ENCODE results near the gene S100A16.

DNA sequence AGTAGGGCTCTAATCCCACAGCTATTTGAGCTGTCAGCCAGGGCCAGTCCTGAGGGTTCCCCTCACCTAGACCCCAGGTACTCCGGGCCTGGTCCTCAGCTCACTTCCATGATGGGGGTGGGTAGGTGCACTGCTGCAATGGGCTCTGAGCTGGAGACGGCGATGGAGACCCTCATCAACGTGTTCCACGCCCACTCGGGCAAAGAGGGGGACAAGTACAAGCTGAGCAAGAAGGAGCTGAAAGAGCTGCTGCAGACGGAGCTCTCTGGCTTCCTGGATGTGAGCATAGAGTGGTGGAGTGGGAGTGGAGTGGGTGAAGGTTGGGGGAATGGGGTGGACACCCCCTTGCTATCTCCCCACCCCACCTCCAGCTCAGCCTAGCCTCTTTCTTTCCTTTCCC, 17.4 kb upstream of the S100A16 start:
- TF ChIP-seq SMC3 (IDR thresholded peaks at IDR 0.05) (no peak), RAD21 (conservative IDR thresholded peaks at IDR 0.05 in 1 of 2, IDR thresholded peaks at IDR 0.05 in 1 of 2) (no peak), POLR2A (IDR thresholded peaks at IDR 0.05; ENCODE audit: low read length) (no peak), RFX5 (IDR thresholded peaks at IDR 0.05) (no peak)

All from A549 (cell line).